Osteoblast (primary cell): ENCODE data around the gene DLG2. TPM values are rescaled to one million over a fixed set of nuclear protein-coding genes. Genes with fewer than 3 reads are reported as not detected.

Source experiments
- DNase-seq: peaks from one replicate; pipeline ENCODE4 v3.0.0; 2011; ENCODE audit warnings: low spot score, mixed read lengths; ENCODE audit not compliant: insufficient read length; ENCODE audit errors: missing footprints
- H2AFZ ChIP-seq: 2 replicates; pipeline ENCODE4 v1.6.0; 2011; ENCODE audit warnings: mild to moderate bottlenecking, low read length
- H3K27ac ChIP-seq: 2 replicates; pipeline ENCODE4 v1.5.1; 2011; ENCODE audit warnings: mild to moderate bottlenecking, low read depth, low read length, moderate library complexity
- H3K27me3 ChIP-seq: 2 replicates; pipeline ENCODE4 v1.6.0; 2012; ENCODE audit warnings: mild to moderate bottlenecking, control low read depth, inconsistent platforms, low read length, moderate library complexity; ENCODE audit not compliant: insufficient read depth
- H3K36me3 ChIP-seq: 2 replicates; pipeline ENCODE4 v1.5.1; 2011; ENCODE audit warnings: mild to moderate bottlenecking, low read length, control low read depth, moderate library complexity; ENCODE audit not compliant: insufficient read depth
- H3K4me1 ChIP-seq: 2 replicates; pipeline ENCODE4 v1.5.1; 2011; ENCODE audit warnings: mild to moderate bottlenecking, low read length, control low read depth, moderate library complexity; ENCODE audit not compliant: insufficient read depth
- H3K4me2 ChIP-seq: 2 replicates; pipeline ENCODE4 v1.6.0; 2011; ENCODE audit warnings: mild to moderate bottlenecking, low read length; ENCODE audit not compliant: insufficient read depth
- H3K4me3 ChIP-seq: fragments of 200-600 bp; sonication (generic); 3 replicates; pipeline ENCODE4 v1.5.1; 2012; ENCODE audit warnings: mild to moderate bottlenecking, low read length, inconsistent platforms; ENCODE audit not compliant: insufficient read depth
- H3K79me2 ChIP-seq: 2 replicates; pipeline ENCODE4 v1.6.0; 2012; ENCODE audit warnings: mild to moderate bottlenecking, low read length, control low read depth, inconsistent platforms; ENCODE audit not compliant: insufficient read depth
- H3K9me3 ChIP-seq: 2 replicates; pipeline ENCODE4 v1.5.1; 2011; ENCODE audit warnings: low read depth, low read length, control low read depth
- H4K20me1 ChIP-seq: 2 replicates; pipeline ENCODE4 v1.6.0; 2012; ENCODE audit warnings: mild to moderate bottlenecking, low read length, control low read depth; ENCODE audit not compliant: insufficient read depth
- total RNA-seq: library from RNA; depleted of rRNA; stranded (reverse); fragments of >200 nt; gene quantifications from 2 replicates; pipeline ENCODE4 v1.2.3, GENCODE V29; 2012
- TF ChIP-seq, protein P1 (sequence below): IDR thresholded peaks from 2 replicates; pipeline ENCODE4 v1.5.1; 2011; ENCODE audit warnings: mild to moderate bottlenecking, low read depth, low read length, moderate library complexity; ENCODE audit errors: extremely low read depth

The DLG2 gene
- total RNA-seq, 1 donor = 3.3 TPM

DNA sequence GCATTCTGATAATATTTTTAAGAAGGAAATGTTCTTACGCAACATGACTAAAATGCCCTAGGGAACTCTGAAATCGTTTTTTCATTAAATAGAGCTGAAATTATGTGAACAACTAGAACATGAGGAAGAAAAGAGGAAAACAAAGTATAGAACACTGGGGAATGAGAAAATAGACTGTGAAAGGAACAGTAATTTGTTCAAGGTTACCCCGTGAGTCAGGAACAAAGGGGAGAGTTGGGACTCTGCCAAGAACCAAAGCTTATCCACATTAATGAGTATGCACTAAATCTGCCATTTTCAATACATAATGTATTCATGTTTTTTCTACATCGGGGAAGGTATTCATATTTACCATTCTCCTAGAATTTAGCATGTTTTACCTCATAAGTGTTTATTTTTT, 1379.2 kb downstream of the DLG2 start:
- TF ChIP-seq, protein P1, sequence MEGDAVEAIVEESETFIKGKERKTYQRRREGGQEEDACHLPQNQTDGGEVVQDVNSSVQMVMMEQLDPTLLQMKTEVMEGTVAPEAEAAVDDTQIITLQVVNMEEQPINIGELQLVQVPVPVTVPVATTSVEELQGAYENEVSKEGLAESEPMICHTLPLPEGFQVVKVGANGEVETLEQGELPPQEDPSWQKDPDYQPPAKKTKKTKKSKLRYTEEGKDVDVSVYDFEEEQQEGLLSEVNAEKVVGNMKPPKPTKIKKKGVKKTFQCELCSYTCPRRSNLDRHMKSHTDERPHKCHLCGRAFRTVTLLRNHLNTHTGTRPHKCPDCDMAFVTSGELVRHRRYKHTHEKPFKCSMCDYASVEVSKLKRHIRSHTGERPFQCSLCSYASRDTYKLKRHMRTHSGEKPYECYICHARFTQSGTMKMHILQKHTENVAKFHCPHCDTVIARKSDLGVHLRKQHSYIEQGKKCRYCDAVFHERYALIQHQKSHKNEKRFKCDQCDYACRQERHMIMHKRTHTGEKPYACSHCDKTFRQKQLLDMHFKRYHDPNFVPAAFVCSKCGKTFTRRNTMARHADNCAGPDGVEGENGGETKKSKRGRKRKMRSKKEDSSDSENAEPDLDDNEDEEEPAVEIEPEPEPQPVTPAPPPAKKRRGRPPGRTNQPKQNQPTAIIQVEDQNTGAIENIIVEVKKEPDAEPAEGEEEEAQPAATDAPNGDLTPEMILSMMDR = no peak
- Histone ChIP-seq H3K27ac (no peak overlapping the region), H3K79me2 (no peaks in the 10 kb centered on the region), H3K36me3 (no peaks in the 10 kb centered on the region), H3K4me1 (no peaks in the 10 kb centered on the region), H3K4me2 (no peak overlapping the region), H3K4me3 (no peak overlapping the region), H3K27me3 (no peaks in the 10 kb centered on the region), H4K20me1 (no peaks in the 10 kb centered on the region), H2AFZ (no peak overlapping the region), H3K9me3 (no peaks in the 10 kb centered on the region)
- no peak for DNase-seq

DNA sequence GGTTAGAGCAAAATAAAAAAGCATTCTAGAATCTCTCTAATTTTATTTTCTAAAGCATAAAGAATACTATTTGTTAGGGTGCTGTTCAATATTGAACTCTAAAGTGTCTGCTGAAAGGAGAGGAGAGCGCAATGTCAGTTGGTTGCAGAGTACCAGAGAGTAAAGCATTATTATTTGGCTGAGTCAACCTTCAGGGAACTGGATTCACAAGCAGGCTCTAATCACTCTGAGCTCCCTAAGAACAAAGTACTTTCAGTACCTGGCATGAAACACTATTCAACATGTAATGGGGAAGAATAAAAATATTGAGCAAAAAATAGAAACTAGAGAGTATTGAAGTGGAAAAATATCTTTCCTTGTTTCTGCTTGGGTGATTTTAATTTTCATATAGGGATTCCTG, 1380.0 kb downstream of the DLG2 start:
- no peak overlapping the region for H2AFZ ChIP-seq
- no peaks in the 10 kb centered on the region for H3K36me3 ChIP-seq
- H3K4me2 ChIP-seq = no peak overlapping the region
- H3K27ac ChIP-seq = no peak overlapping the region
- no peaks in the 10 kb centered on the region for H3K27me3 ChIP-seq
- H3K9me3 ChIP-seq = no peaks in the 10 kb centered on the region
- H3K4me3 ChIP-seq = no peak overlapping the region
- no peaks in the 10 kb centered on the region for H3K79me2 ChIP-seq
- TF ChIP-seq, protein P1 = no peak
- H4K20me1 ChIP-seq = no peaks in the 10 kb centered on the region
- no peaks in the 10 kb centered on the region for H3K4me1 ChIP-seq
- DNase-seq = no peak

DNA sequence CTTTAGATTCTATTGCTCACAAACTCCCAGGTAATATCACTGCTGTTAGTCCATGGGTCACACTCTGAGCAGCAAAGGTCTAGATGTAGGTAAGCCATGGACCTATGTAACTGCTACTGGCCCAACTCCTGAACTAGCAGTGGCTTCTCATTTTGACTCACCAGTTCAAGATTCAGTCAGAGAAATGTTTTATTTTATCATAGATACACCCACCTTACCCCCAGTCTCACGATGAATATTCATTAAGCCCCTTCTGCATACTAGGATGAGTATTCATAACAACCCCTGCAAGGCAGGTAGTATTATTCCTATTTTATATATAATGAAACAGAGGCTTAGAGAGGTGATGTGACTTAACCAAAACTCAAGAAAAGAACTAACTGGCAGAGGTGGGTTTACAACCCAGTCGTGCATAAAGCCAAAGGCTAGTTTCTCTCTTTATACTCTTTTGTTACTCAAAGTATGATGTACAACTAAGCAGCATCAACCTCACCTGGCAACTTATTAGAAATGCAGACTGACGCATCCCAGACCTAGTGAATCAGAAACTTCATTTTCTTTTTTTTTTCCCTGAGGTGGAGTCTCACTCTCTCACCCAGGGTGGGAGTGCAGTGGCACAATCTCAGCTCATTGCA, 1383.4 kb downstream of the DLG2 start:
- no peak overlapping the region for H3K4me2 ChIP-seq
- no peaks in the 10 kb centered on the region for H3K36me3 ChIP-seq
- no peak overlapping the region for H3K27ac ChIP-seq
- no peak overlapping the region for H2AFZ ChIP-seq
- no peaks in the 10 kb centered on the region for H3K9me3 ChIP-seq
- TF ChIP-seq, protein P1 = no peak
- H3K4me1 ChIP-seq = no peaks in the 10 kb centered on the region
- no peaks in the 10 kb centered on the region for H4K20me1 ChIP-seq
- no peaks in the 10 kb centered on the region for H3K79me2 ChIP-seq
- no peak for DNase-seq
- no peaks in the 10 kb centered on the region for H3K27me3 ChIP-seq
- no peak overlapping the region for H3K4me3 ChIP-seq

DNA sequence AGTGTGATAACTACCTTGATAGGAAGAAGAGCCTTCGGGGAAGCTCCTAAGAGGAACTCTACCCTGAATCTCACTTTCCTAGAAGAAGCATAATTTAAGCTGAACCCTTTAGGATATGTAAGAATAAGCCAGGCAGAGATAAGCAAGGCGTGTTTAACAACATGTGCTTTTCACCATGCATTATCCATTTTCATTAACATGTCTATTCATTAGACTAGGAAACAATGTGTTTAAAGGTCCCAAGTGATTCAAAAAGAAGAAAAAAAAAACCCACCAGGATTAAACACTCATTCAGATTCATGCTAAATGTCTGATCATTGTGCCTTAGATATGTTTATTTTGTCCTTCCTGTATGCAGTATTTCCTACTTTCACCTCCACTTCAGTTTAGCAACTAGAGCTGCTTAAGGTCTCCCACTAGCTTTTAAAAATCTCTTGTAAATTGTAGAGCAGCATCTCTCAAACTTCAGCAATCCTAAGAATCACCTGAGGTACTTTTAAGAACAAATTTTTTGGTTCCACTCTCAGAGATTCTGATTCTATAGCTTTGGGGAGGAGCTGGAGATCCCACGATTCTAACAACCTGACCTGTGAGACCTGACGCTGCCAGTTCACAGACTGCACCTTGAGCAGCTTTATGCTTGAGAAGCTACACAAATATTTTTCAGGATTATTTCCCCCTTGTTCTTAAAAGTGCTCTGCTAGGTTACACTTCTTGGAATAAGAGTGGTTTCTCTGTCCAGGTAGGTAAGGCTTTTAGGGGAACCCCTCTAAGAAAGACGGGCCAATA, 1385.6 kb downstream of the DLG2 start:
- Histone ChIP-seq H3K27ac (no peak overlapping the region), H3K79me2 (no peaks in the 10 kb centered on the region), H3K9me3 (no peaks in the 10 kb centered on the region), H4K20me1 (no peaks in the 10 kb centered on the region), H2AFZ (no peak overlapping the region), H3K27me3 (no peaks in the 10 kb centered on the region), H3K4me2 (no peak overlapping the region), H3K4me3 (no peak overlapping the region), H3K4me1 (no peaks in the 10 kb centered on the region), H3K36me3 (no peaks in the 10 kb centered on the region)
- DNase-seq = no peak
- TF ChIP-seq, protein P1 = no peak
